Measurements from ENCODE around the gene CCDC70.
A peak's percentile ranks its signal among the peaks of the same experiment; 100 is the strongest.

Gene CCDC70

DNA sequence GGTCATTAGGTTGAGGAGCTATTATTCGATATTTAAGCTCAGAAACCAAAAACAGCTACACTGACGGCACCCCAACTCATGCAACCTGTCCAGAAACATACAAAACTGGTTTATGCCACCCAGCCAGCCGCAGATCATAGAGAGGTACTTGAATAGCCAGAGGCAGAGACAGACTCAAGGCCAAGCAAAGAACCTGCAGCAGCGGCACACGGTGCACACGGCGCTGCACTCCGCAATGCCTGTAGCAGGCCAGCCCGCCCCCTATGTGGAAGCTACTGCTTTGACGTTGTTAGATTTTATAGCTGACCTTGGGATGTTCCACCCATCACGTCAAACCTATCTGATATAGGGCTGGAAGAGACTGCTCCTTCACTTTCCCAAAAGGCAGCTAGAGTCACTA, 45.9 kb upstream of the CCDC70 start:
- CTCF ChIA-PET: interaction anchor here (0.6 to 3.7 kb wide), 18 partner anchors 9 to 579 kb away, joined by 3 to 30 read pairs (median 3); partner anchors contain the start of gene NEK5
- Histone ChIP-seq H3K27ac (ENCODE audit: extremely low read depth, low read depth, low read length) (no peak overlapping the region), H3K4me3 (ENCODE audit: low read depth, low read length) (no peak overlapping the region), H3K36me3 (ENCODE audit: control insufficient read depth in 2 of 2, insufficient read depth in 1 of 2, low read length in 2 of 2) (no peaks in the 10 kb centered on the region), H3K4me1 (ENCODE audit: control insufficient read depth, insufficient read depth, low read length) (no peaks in the 10 kb centered on the region), H3K9me3 (ENCODE audit: control insufficient read depth, insufficient read depth, low read depth, low read length) (no peaks in the 10 kb centered on the region)
- no peak for TF ChIP-seq TCF7L2 (IDR thresholded peaks at IDR 0.05; ENCODE audit: borderline replicate concordance, low read depth, low read length)
- no peak for TF ChIP-seq BCL11B (tag by site-specific recombination; IDR thresholded peaks at IDR 0.05; ENCODE audit: low read depth)
- no peak for TF ChIP-seq ZSCAN16 (tag by site-specific recombination; IDR thresholded peaks at IDR 0.05)
- TF ChIP-seq ZBTB21 (tag by site-specific recombination; IDR thresholded peaks at IDR 0.05): no peak
- no peak for TF ChIP-seq ZNF10 (tag by site-specific recombination; IDR thresholded peaks at IDR 0.05)
- no peak for TF ChIP-seq ZNF843 (tag by site-specific recombination; IDR thresholded peaks at IDR 0.05)
- TF ChIP-seq ZNF362 (tag by site-specific recombination; IDR thresholded peaks at IDR 0.05): no peak
- no peak for TF ChIP-seq ZNF133 (tag by site-specific recombination; IDR thresholded peaks at IDR 0.05)
- TF ChIP-seq ZNF274 (IDR thresholded peaks at IDR 0.05; ENCODE audit: low read length): no peak
- no peak for TF ChIP-seq ZNF274 (tag by site-specific recombination; IDR thresholded peaks at IDR 0.05; ENCODE audit: borderline replicate concordance)
- no peak for TF ChIP-seq ZSCAN23 (tag by site-specific recombination; IDR thresholded peaks at IDR 0.05)
- no peak for TF ChIP-seq ZXDB (tag by site-specific recombination; IDR thresholded peaks at IDR 0.05)
- TF ChIP-seq HOXA7 (CRISPR knock-in tag; IDR thresholded peaks at IDR 0.05; ENCODE audit: borderline replicate concordance): no peak
- TF ChIP-seq ZNF48 (tag by site-specific recombination; IDR thresholded peaks at IDR 0.05): no peak
- TF ChIP-seq HOXC10 (CRISPR knock-in tag; IDR thresholded peaks at IDR 0.05): no peak
- TF ChIP-seq SCRT1 (tag by site-specific recombination; IDR thresholded peaks at IDR 0.05; ENCODE audit: borderline replicate concordance): no peak
- TF ChIP-seq, protein P1, sequence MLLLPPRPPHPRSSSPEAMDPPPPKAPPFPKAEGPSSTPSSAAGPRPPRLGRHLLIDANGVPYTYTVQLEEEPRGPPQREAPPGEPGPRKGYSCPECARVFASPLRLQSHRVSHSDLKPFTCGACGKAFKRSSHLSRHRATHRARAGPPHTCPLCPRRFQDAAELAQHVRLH (tag by site-specific recombination; IDR thresholded peaks at IDR 0.05): no peak
- no peak for TF ChIP-seq ZNF138 (tag by site-specific recombination; IDR thresholded peaks at IDR 0.05; ENCODE audit: borderline replicate concordance)
- no peak for TF ChIP-seq ZBTB6 (tag by site-specific recombination; IDR thresholded peaks at IDR 0.05)
- no peak for TF ChIP-seq KLF16 (tag by site-specific recombination; IDR thresholded peaks at IDR 0.05)
- TF ChIP-seq ZNF645 (tag by site-specific recombination; IDR thresholded peaks at IDR 0.05): no peak
- POLR2A ChIA-PET: no interaction called here

DNA sequence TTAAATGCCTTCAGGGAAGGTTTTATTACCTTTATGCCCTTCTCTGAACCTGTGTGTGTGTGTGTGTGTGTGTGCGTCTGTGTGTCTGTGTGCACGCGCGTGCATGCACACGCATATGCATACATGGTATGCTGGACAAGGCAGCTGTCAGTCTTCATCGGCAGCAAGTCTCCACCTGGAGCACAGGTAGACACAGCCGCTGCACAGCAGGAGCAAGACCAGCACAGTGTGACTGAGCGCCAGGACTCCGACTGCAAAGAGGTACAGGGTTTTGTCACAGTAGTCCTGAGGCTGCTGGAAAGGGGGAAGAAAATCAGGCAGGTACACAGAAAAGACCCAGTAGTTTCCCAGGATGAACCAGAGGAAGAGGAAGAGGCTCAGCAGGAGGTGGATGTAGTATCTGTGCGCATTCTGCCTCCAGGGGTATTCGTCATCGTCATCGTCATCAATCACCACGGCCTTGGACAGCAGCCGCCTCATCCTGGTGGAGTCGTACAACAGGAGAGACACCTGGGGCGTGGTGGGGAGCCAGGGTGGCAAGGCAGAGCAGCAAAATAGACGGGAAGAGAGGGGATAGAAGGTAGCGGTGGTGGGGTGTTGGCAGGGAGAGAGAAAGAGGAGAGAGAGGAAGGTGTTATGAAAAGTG, 45.0 kb upstream of the CCDC70 start:
- POLR2A ChIA-PET: no interaction called here
- H3K4me3 ChIP-seq (ENCODE audit: low read depth, low read length): no peak overlapping the region
- no peak for TF ChIP-seq ZNF692 (tag by site-specific recombination; IDR thresholded peaks at IDR 0.05)
- TF ChIP-seq INSM2 (tag by site-specific recombination; IDR thresholded peaks at IDR 0.05): no peak
- 0 out of 2 replicates have a peak, but pooled peaks have one; percentile 64 for TF ChIP-seq MEIS1 (CRISPR knock-in tag; IDR thresholded peaks at IDR 0.05; ENCODE audit: borderline replicate concordance)
- no peaks in the 10 kb centered on the region for H3K4me1 ChIP-seq (ENCODE audit: control insufficient read depth, insufficient read depth, low read length)
- CTCF ChIA-PET: interaction anchor here (0.7 to 3.7 kb wide), 7 partner anchors 11 to 311 kb away, joined by 3 to 30 read pairs (median 8); partner anchors contain the start of gene NEK5
- H3K27ac ChIP-seq (ENCODE audit: extremely low read depth, low read depth, low read length): no peak overlapping the region
- no peaks in the 10 kb centered on the region for H3K36me3 ChIP-seq (ENCODE audit: control insufficient read depth in 2 of 2, insufficient read depth in 1 of 2, low read length in 2 of 2)
- no peaks in the 10 kb centered on the region for H3K9me3 ChIP-seq (ENCODE audit: control insufficient read depth, insufficient read depth, low read depth, low read length)

All from HEK293 (cell line).